ENCODE measurements around the gene THRA. TPM values are rescaled to one million over a fixed set of nuclear protein-coding genes. Genes with fewer than 3 reads are reported as not detected.
A peak's percentile ranks its signal among the peaks of the same experiment; 100 is the strongest.

The THRA gene
- total RNA-seq, 1 donor from 2014 or later = 13.6 TPM

DNA sequence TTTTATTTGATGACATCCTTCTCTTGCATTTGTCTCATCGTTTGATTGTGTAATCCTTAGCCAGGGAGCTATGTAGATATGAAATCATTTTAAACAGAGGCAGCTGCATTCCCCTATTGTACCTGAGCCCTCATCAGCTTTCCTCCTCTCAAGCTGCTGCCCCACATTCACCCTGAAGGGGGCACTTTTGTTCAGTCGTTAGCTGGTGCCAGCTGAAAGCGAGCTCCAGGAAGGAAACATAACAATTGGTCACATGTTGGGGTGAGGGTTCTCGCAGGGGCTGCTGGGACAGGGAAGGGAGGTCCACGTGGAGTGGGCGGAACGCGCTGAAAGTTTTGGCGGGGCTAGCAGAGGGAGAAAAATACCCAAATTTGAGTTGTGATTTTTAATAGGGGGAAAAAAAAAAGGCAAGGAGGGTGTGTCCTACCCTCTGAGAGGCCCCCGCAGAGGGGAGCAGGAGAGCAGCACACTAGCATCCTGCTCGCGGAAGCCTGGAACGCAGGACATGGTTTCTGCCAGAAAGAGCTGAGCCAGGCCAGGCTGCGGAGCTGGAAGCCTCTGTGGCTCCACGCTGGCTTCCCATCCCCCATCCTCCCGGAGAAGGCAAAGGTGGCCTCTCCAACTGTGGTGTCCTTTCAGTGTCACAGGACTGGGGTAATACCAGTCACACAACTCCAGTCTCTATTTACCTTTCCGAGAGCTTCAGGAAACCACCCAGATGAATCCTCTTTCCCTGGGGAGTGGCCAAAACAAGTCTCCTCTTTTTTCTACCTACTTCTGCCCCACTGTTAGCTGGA is 50.5 kb downstream of the THRA start:
- H3K27me3 Mint-ChIP-seq (ENCODE audit: unreplicated experiment) = peaks cover 13% of the 10 kb centered on the region
- H3K36me3 Mint-ChIP-seq (ENCODE audit: low read depth, unreplicated experiment) = no peaks in the 10 kb centered on the region
- TF ChIP-seq, protein P1, sequence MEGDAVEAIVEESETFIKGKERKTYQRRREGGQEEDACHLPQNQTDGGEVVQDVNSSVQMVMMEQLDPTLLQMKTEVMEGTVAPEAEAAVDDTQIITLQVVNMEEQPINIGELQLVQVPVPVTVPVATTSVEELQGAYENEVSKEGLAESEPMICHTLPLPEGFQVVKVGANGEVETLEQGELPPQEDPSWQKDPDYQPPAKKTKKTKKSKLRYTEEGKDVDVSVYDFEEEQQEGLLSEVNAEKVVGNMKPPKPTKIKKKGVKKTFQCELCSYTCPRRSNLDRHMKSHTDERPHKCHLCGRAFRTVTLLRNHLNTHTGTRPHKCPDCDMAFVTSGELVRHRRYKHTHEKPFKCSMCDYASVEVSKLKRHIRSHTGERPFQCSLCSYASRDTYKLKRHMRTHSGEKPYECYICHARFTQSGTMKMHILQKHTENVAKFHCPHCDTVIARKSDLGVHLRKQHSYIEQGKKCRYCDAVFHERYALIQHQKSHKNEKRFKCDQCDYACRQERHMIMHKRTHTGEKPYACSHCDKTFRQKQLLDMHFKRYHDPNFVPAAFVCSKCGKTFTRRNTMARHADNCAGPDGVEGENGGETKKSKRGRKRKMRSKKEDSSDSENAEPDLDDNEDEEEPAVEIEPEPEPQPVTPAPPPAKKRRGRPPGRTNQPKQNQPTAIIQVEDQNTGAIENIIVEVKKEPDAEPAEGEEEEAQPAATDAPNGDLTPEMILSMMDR (IDR thresholded peaks at IDR 0.05; ENCODE audit: unreplicated experiment) = peak; percentile 72
- no peaks in the 10 kb centered on the region for H3K9me3 Mint-ChIP-seq (ENCODE audit: unreplicated experiment)
- peak overlapping the region; percentile 92 for H3K4me3 Mint-ChIP-seq (ENCODE audit: unreplicated experiment)
- peaks cover 50% of the 10 kb centered on the region for H3K4me1 Mint-ChIP-seq (ENCODE audit: unreplicated experiment)
- H3K27ac Mint-ChIP-seq (ENCODE audit: unreplicated experiment) = peak overlapping the region; percentile 97
- peak; percentile 91 for DNase-seq (ENCODE audit: low spot score)

DNA sequence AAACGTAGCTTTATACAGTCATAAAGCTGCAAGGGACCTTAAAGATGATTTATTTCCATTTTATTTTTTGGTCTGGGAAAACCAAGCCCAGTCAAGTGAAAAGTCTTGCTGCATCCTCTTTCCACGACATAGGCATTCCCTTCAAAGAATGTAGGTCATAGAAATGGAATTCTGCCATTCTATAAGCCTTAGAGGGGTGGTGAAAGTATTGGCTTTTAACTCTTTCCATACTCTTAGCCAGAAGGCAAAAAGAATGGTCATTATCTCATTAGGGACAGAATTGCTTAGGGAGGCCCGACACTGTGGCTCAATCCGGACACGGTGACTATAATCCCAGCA is 51.1 kb downstream of the THRA start:
- no peak for DNase-seq (ENCODE audit: low spot score)
- H3K27ac Mint-ChIP-seq (ENCODE audit: unreplicated experiment) = peak overlapping the region; percentile 97
- no peaks in the 10 kb centered on the region for H3K9me3 Mint-ChIP-seq (ENCODE audit: unreplicated experiment)
- TF ChIP-seq, protein P1 (IDR thresholded peaks at IDR 0.05; ENCODE audit: unreplicated experiment) = no peak
- H3K4me1 Mint-ChIP-seq (ENCODE audit: unreplicated experiment) = peaks cover 47% of the 10 kb centered on the region
- peaks cover 13% of the 10 kb centered on the region for H3K27me3 Mint-ChIP-seq (ENCODE audit: unreplicated experiment)
- H3K36me3 Mint-ChIP-seq (ENCODE audit: low read depth, unreplicated experiment) = no peaks in the 10 kb centered on the region
- H3K4me3 Mint-ChIP-seq (ENCODE audit: unreplicated experiment) = peak overlapping the region; percentile 52

DNA sequence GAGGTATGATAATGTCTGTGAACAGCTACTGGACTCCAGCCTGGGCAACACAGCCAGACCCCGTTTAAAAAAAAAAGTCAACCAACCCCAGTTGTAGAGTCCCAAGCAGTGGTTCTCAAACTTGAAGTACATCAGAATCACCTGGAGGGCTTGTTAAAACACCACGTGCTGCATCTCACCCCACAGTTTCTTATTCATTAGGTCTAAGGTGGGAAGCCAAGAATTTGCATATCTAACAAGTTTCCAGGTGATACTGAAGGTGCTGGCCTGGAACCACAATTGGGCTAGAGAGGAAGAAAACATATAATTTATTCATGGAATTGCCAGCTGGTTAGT is 52.3 kb downstream of the THRA start:
- no peak for DNase-seq (ENCODE audit: low spot score)
- Mint-ChIP-seq H3K27ac (ENCODE audit: unreplicated experiment) (no peak overlapping the region), H3K27me3 (ENCODE audit: unreplicated experiment) (peaks cover 10% of the 10 kb centered on the region), H3K9me3 (ENCODE audit: unreplicated experiment) (no peaks in the 10 kb centered on the region), H3K36me3 (ENCODE audit: low read depth, unreplicated experiment) (no peaks in the 10 kb centered on the region), H3K4me3 (ENCODE audit: unreplicated experiment) (no peak overlapping the region), H3K4me1 (ENCODE audit: unreplicated experiment) (peaks cover 37% of the 10 kb centered on the region)
- TF ChIP-seq, protein P1 (IDR thresholded peaks at IDR 0.05; ENCODE audit: unreplicated experiment) = no peak

DNA sequence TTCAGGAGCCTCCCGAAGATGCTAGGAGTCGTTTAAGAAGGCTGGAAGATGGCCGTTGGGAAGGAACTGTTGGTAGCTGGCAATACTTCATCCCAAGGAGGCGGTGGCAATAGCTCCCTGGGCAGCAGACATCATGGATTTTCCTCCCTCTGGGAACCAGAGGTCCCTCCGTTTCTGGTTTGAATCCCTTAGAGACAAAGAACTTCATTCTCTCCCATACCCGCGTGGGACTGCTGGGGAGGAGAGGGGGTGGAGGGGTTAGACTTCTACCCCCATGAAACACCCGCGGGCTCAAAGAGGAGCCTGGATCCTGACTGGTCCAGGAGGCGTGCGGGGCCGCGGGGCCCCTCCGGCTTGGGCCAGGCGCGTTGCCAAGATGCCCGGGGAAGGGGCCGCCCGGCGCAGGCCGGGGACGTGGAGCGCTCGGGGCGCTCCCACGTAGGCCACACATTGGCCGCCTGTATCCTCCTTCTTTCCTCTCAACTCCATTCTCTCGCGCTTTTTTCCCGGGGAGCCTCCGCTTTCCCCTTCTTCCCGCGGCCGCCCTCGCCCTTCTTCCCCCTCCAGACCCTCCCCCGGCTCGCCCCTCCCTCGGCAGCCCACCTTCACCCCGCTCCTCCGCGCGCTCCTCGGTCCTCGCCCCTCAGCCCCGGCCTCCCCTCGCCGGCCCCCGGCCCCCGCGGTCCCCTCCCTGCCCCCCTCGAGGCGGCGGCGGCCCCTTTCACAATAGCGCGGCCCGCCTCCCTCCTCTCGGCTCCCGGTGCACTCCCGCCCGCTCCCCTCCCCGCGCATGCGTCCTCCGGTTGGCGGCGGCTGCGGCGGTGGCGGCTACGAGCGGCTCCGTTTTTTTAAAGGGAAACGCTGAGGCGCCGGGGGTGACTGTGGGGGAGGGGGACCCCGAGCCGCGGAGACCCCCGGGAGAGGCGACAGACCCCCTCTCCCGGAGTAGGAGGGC is 58.7 kb downstream of the THRA start, which contains the start of gene MSL1:
TSS of gene MSL1 (plus strand) at position 791 of the 955 bp plus-strand sequence. CDS start 642 bp downstream, outside the sequence.
- Mint-ChIP-seq H3K27ac (ENCODE audit: unreplicated experiment) (peak within 1 kb of the TSS; percentile 92), H3K36me3 (ENCODE audit: low read depth, unreplicated experiment) (peaks cover 23% of the 10 kb centered on the region), H3K27me3 (ENCODE audit: unreplicated experiment) (peaks cover 19% of the 10 kb centered on the region), H3K9me3 (ENCODE audit: unreplicated experiment) (peaks cover 6% of the 10 kb centered on the region), H3K4me3 (ENCODE audit: unreplicated experiment) (peak within 1 kb of the TSS; percentile 94), H3K4me1 (ENCODE audit: unreplicated experiment) (peaks cover 26% of the 10 kb centered on the region)
- TF ChIP-seq, protein P1 (IDR thresholded peaks at IDR 0.05; ENCODE audit: unreplicated experiment) = no peak
- peak; percentile 88 for DNase-seq (ENCODE audit: low spot score)

Data from endothelial cell (in vitro differentiated cells).